GM11168 (cell line): ENCODE results near the gene ANKRD40.
"Not testable (repeated sequence)": the region's sequence is repeated elsewhere in the genome, so short reads cannot be mapped to it uniquely, and the experiment has no call there.

Experiments used
- in situ Hi-C: fragments of 300-500 bp; cut with MboI; formaldehyde crosslinking; loops from one replicate; pipeline ENCODE4 v1.12.0; 2022; ENCODE audit warnings: low sequenced_read_pairs; ENCODE audit not compliant: unreplicated experiment

Gene ANKRD40, protein sequence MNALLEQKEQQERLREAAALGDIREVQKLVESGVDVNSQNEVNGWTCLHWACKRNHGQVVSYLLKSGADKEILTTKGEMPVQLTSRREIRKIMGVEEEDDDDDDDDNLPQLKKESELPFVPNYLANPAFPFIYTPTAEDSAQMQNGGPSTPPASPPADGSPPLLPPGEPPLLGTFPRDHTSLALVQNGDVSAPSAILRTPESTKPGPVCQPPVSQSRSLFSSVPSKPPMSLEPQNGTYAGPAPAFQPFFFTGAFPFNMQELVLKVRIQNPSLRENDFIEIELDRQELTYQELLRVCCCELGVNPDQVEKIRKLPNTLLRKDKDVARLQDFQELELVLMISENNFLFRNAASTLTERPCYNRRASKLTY

DNA sequence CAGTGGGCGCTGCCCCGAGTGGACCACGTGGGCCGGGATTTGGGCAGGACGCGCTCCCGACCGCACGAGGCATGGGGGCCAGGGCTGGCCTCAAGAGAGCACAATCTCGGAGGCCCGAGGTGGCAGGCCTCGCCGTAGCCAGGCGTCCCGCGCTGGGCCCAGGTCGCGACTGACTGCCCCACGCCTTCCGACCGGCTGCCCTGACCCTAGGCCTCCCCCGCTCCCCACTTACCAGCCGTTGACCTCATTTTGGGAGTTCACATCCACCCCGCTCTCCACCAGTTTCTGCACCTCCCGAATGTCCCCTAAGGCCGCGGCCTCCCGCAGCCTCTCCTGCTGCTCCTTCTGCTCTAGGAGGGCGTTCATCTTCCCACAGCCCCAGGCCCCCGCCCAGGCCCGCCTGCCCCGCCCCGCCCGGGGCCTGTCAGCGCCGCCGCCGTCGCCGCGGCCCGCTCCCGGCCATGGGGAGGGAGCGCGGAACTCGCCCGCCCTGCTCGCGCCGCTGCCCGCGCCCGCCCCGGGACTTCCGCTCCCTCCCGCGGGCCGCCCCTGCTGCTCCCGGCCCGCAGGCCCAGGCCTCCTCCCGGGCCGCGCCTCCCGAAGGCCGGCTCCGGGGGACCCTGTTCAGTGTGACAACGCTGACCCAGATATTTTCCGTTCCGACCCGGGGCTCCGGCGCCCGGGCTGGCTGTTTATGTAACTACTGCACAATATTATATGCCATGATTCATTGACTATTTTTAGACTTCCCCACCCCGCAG, at the start of gene ANKRD40:
ANKRD40 (minus strand) TSS at position 626 of the 761 bp plus-strand sequence; CDS start at position 366, 260 bp downstream.
- in situ Hi-C loops, result no loop called here

DNA sequence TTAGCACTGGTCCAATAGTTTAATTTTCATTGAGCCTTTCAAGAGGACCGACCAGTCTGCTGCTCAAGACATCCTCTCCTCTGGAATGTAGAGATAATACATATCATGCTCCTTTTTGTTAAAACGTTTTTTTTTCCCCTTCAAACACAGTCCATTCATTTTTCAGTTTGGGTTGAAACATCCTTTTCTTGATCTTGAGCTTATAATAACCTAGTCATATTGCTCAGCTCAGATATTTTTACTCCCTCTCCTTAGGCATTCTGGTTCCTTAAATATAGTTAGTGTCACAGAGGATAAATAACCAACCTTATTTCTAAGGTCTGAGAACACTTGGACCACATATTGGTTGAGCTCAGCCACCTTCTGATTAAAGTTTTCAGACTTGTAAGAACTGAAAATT, 46.8 kb upstream of the ANKRD40 start:
- in situ Hi-C loops, result no loop called here

DNA sequence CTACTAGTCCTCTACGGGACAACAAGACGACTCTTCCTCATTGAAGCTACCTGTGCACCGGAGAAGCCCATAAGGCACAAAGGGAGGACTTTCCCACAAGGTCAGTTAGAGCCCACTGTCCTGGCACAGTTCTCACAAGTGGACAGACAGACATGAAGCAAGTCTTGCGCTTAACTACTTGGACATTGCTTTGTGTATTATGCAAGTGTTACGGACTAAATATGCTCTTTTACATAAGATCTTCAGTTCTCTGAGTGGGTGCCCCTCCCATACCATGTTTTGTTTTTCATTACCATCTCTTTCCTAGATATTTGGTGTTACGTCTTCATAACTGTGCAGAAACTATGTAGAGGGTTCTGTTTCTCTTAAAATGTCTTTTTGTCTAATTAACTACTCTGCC, 41.5 kb upstream of the ANKRD40 start:
- in situ Hi-C loops, result no loop called here

DNA sequence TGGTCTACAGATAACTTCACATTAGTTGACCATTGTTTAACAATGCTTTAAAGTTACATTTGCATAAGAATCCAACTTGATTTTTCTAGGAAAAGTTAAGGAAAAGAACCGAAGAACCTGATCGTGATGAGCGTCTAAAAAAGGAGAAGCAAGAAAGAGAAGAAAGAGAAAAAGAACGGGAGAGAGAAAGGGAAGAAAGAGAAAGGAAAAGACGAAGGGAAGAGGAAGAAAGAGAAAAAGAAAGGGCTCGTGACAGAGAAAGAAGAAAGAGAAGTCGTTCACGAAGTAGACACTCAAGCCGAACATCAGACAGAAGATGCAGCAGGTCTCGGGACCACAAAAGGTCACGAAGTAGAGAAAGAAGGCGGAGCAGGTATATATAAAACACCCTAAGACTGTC, 37.9 kb upstream of the ANKRD40 start:
- in situ Hi-C loops, result no loop called here

DNA sequence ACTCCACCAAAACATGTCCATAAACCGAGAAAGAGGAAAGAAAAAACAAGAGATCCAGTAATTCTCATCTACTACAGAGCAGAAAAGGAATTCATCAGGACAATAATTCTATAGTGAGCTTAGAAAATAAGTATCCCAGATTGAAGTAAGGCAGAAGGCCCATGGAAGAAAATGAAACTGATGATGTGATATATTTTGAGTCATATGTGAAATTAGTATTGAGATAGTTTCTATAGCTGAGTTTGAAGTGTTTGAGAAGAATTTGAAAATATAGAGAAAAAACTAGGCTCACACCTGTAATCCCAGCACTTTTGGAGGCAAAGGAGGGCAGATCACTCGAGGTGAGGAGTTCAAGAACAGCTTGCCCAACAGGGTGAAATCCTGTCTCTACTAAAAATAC, 31.4 kb upstream of the ANKRD40 start:
- in situ Hi-C loops, result no loop called here

DNA sequence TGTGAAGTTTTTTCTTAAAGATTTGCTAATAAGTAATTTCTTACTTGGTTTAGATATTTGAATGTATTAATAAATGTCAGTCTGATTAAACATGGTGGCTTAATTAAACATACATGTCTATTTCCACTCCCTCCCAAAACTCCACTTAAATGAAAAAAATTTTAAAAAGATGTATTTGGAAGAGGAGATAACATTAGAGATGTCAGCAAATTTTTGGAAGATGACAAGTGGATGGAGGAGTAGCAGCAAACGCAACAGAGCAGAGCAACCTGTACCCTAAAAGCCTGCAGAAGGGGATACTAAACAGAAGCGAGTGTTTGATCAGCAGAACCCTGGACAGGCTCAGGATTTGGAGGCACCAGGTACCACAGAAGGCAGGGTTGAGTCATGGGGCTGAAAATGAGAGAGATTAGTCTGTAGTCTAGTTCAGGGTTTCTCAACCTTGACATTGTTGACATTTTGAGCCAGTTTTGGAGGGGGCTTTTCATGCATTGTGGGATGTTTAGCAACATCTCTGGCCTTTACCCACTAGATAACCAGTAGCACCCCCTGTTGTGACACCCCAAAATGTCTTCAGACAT, 29.5 kb upstream of the ANKRD40 start:
- in situ Hi-C loops, result no loop called here

DNA sequence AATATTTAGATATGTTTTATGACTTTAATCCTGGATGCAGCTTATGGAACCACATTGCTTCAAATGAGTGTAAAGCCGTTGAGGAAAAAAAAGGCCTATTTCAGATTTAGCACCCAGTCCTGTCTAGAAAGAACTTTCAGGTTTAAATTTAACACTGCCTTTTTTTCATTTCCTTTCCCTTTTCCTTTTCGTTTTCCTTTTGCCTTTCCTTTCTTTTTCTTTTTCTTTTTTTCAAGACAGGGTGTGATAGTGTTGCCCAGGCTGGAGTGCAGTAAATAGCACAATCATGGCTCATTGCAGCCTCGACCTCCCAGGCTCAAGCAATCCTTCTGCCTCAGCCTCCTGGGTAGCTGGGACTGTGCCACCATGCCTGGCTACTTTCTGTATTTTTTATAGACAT, 27.6 kb upstream of the ANKRD40 start:
- in situ Hi-C loops, result no loop called here

DNA sequence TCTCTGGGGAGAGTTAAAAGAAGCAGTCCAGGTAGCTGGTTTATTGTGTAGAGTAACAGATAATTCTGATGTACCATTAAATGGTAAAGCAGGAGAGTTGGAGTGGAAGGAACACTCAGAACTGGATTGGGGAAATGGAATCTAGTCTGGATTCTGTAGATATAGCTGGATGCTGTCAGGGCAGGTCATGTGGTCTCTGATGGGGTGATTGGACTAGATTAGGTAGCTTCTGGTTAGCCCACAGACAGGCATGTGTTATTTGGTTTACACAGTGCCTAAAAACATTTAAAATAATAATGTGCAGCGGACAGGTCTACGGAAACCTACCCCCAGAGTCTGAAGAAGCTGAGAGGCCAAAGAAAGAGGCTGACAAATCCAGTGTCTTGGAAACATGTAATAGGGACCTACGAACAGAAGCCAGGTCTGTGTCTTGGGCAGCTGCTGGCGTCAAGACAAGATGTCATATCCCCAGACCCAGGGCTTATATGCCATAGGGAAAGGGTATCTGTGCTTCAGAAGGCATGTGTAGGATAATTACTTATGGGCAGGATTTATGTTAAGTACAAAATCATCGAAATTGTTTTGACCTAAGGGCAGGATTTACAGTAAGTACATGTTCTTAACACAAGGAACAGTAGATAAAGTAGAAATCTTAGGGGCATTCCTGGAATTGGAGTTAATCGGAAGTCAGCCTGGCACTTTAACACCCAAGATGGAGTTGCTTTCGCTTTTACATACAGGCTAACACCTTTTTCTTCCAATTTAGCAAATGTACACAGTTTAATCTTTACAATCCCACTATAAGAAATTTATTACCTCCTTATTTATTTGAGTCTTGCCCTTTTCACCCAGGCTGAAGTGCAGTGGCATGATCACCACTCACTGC, 24.1 kb upstream of the ANKRD40 start:
- in situ Hi-C loops, result no loop called here

DNA sequence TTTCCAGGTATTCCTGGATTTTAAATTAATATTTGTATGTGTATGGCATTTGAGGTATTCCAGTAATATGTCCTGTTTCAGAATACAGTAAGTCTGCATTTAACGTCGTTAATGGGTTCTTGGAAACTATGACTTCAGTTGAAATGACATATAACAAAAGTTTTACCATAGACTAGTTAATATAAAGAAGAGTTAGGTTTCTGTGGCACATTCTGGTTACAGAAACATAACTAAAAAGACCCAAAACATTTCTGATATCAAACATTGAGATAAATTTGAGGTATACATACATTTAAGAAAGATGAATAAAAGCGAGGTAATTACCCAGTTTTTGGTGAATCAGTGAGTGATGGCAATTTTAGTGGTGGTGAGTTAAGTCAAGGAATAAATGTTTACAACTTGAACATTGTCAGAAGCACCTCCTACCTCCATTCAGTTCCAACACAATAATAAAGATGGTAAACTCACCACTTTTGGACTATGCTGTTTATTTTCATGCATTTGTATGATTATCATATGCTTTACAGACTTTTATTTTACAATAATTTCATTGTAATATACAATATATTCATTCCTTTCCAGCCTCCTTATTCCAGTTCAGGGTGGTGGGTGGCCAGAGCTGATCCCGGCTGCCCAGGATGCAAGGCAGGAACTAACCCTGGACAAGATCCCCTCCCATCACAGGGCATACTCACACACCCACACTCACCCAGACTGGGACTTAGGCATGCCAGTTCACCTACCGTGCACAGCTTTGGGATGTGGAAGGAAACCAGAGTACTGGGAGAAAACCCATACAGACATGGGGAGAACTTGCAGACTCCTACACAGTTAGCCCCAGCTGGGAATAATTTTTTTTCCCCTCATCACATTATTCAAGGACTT, 21.4 kb upstream of the ANKRD40 start:
- in situ Hi-C loops, result no loop called here

DNA sequence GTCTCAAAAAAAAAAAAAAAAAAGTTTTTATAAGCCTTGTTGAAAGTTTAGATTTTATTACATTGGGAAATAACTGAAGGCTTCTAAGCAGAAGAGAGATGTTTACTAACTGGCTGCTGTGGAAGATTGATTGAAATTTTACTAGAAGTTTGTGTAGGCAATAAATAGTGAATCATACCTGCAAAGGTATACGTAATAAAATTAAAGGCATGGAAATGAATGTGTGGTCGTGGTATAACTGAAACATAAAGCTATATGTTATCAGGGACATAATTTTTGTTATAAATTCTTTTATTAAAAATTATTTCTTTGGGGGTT, 20.4 kb upstream of the ANKRD40 start:
- in situ Hi-C loops, result no loop called here

DNA sequence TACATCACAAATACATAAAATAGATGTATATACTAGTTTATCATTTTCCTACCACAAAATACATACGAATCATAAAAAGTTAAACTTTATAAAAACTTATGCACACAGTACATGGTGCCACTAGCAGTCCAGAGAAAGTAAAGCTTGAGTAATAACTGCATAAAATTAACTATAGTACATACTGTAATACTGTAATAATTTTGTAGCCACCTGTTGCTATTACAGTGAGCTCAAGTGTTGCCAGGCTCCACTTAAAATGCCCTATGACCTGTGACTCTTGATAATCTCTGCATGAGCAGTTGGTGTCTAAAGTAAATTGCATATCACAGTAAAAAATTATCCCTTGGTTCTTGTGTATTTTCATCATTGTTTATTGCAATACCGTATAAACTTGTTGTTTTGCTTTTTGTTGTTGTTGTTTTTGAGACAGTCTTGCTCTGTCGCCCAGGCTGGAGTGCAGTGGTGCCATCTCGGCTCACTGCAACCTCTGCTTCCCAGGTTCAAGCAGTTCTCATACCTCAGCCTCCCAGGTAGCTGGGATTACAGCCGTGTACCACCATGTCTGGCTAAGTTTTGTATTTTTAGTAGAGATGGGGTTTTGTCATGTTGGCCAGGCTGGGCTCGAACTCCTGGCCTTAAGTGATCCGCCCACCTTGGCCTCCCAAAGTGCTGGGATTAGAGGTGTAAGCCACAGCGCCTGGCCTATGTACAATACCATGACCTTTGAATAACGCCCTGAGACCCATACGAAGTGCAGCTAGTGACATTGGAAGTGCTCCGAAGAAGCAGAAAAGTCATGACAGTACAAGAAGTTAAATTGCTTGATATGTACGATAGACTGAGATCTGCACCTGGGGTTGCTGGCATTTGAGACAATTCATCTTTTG, 18.3 kb upstream of the ANKRD40 start:
- in situ Hi-C loops, result no loop called here

DNA sequence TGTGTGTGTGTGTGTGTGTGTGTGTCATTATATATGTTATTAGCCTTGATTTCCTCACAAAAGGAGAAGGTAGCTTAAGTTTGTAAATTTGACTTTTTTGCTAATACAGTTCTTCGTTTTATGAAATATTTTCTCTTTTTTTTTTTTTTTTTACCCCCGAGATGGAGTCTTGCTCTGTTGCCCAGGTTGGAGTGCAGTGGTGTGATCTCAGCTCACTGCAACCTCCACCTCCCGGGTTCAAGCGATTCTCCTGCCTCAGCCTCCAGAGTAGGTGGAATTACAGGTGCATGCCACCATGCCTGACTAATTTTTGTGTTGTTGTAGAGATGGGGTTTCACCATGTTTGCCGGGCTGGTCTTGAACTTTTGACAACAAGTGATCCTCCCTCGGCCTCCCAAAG, 16.9 kb upstream of the ANKRD40 start:
- in situ Hi-C loops, result not testable (repeated sequence)

DNA sequence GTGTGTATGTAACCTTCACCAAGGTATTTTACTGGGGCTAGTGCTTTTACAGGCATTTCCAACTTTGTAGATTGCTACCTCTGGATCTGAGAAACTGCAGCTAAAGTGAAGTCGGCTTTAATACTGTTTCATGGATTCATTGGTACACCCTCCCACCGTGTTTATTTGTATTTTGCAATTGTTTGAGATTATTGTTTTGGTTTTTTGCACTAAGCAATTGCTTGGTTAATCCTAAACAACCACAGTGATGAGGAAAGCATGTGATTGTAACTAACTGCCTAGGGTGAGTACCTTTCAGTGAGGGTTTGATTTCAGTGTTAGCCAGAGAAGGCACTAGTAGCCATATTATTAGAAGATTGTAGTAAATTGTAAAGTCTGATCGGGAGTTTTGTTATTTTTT, 15.0 kb upstream of the ANKRD40 start:
- in situ Hi-C loops, result no loop called here

DNA sequence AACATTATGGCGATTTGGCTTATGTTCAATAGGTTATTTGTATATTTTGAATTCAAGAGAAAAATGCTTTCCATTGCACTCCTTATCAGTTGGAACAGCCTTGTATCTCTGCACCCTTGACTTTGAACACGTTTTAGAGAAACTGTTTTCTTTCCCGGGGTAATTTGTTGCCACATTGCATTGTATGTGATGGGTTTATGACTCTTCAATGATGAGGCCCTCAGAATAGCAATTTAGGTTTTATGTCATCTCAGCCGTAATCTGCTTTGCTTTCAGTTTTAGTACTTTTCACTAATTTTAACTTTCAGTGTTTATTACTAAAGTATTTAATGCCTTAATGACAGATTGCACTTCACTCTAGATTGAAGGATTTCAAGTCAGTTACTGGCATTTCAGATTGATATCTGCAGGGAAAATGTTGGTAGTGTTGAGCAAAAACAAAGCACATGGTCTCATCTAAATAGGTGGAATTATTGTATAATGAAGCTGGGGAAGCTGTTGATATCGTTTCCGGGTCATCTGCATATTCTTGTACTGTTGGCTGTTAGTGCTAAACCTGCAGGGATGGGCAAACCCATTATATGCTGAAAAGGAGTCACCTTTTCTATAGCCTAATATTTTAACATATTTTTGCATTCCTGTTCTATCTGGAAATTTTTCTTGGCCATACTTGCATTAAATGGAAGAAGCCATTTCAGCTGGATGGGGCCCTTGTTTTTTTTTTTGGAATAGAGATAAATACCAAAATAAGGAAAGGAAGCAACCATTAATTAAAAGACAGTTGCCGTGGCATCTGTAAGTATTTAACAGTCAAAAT, 13.7 kb upstream of the ANKRD40 start:
- in situ Hi-C loops, result no loop called here

DNA sequence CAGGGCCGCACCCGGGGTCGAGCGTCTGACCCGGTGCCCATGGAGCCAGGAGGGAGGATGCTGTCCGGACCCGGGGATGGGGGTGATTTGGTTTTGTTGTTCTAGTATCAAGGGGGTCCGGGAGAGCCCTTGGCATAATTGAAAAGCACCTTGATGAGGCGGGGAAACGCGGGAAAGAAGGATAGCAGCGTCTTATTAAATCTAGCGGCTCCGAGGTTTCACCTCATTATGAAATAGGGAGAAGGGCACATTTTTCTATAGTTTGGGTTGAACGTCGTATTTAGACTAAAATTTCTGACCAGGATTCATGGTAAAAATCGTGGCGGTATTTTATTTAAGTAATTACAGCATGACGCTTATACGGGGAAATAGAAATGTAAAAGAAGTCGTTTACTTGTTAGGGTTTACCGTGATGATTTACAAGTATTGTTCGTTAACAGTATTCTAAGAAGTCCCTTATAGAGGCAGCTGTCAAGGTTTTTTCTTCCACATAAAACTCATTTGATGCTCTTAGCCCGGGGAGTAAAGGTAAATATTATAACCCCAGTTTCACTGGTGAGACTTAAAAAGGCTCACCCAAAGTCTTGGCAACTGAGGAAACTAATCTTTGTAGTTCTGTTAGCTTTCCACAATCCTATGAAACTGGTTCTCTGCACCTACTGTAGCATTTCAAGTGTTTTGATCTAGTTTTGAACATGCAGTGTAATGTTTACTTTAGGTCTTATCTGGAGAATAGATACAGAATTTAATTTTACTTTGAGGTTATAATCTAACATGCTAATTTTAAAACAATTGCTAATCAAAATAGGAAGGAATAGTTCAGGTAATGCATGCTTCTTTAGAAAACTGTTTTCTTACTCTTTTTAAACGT, 12.4 kb upstream of the ANKRD40 start:
- in situ Hi-C loops, result no loop called here

DNA sequence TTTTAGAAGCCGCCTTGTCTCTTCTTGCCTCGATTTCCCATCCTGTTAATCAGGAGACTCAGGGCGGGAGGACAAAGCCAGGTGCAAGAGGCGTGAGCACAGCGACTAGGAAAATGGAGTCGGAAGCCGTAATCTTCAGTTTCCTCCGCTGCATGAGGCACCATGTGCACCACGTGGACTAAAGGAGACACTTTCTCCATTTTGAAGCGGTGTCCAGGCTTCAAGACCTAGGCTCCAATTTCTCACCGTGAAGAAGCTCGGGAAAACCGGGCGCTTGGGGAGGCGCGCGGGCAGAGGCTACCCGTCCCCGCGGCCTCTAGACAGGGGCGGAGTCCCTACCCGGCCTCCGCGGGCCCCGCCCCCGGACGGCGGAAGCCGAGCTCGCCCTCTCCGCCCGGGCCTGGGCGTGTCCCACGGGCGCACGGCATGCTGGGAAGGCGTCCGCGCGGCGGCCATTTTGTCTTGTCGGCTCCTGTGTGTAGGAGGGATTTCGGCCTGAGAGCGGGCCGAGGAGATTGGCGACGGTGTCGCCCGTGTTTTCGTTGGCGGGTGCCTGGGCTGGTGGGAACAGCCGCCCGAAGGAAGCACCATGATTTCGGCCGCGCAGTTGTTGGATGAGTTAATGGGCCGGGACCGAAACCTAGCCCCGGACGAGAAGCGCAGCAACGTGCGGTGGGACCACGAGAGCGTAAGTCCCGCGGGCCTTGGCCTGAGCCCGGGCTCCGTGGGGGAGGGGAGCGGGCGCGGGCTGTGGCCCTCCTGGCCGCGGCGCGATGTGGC, 11.6 kb upstream of the ANKRD40 start, which contains the start of gene LUC7L3:
LUC7L3 (plus strand) TSS at position 460 of the 780 bp plus-strand sequence; CDS start at position 590, 130 bp downstream.
- in situ Hi-C loops, result no loop called here
